HS-5 (cell line): Measurements from ENCODE around the gene GPR146.

ENCODE experiments used
- DNase-seq: peaks from one replicate; pipeline ENCODE4 v3.0.0-alpha.2; 2012; ENCODE audit warnings: low read depth

The GPR146 gene

GRCh38 chr7:1012004-1012715, 32.2 kb upstream of the GPR146 start:
- DNase-seq = no peak

- DNase-seq = no peak
These were observed 31.6 kb upstream of the GPR146 start for GRCh38 chr7:1012716-1013095.

GRCh38 chr7:1013581-1013980, 30.8 kb upstream of the GPR146 start:
- DNase-seq = no peak

- DNase-seq = no peak
These were observed 29.7 kb upstream of the GPR146 start for GRCh38 chr7:1014681-1015080.

GRCh38 chr7:1015196-1016121, 28.9 kb upstream of the GPR146 start:
- DNase-seq = no peak

- DNase-seq = no peak
These were observed 27.5 kb upstream of the GPR146 start for GRCh38 chr7:1016577-1017531.

- DNase-seq = no peak
These were observed 26.6 kb upstream of the GPR146 start for GRCh38 chr7:1017586-1018333.

GRCh38 chr7:1018334-1018695, 26.0 kb upstream of the GPR146 start:
- DNase-seq = no peak

- DNase-seq = no peak
These were observed 25.0 kb upstream of the GPR146 start for GRCh38 chr7:1019255-1019785.

GRCh38 chr7:1019789-1020610, 24.3 kb upstream of the GPR146 start:
- DNase-seq = no peak

- DNase-seq = no peak
These were observed 23.5 kb upstream of the GPR146 start for GRCh38 chr7:1020849-1021251.

- DNase-seq = no peak
These were observed 23.0 kb upstream of the GPR146 start for GRCh38 chr7:1021366-1021765.

GRCh38 chr7:1021931-1022330, 22.4 kb upstream of the GPR146 start:
- no peak for DNase-seq

GRCh38 chr7:1022356-1022755, 22.0 kb upstream of the GPR146 start:
- no peak for DNase-seq

- no peak for DNase-seq
These were observed 21.4 kb upstream of the GPR146 start for GRCh38 chr7:1022801-1023465.

GRCh38 chr7:1024331-1024841, 20.0 kb upstream of the GPR146 start:
- no peak for DNase-seq

- DNase-seq = no peak
These were observed 19.2 kb upstream of the GPR146 start for GRCh38 chr7:1024876-1025742.

- no peak for DNase-seq
These were observed 18.4 kb upstream of the GPR146 start for GRCh38 chr7:1025743-1026581.
